Stimulated activated CD4-positive, alpha-beta T cell treated with anti-CD3 and anti-CD28 coated beads, TNF-alpha, amount 100 ng/mL, for 24 hours (primary cell): ENCODE data around the gene PFKFB2.
"Not testable (repeated sequence)": the region's sequence is repeated elsewhere in the genome, so short reads cannot be mapped to it uniquely, and the experiment has no call there.

Experiments used
- DNase-seq, 3 experiments: peaks; one replicate each; pipeline ENCODE4 v3.0.0-alpha.2; 2020; ENCODE audit warnings: low read depth in 3 of 3

PFKFB2 gene

GRCh38 chr1:207039380-207040180, 13.5 kb upstream of the PFKFB2 start:
- DNase-seq, result no peak

- DNase-seq, result no peak
Measured at GRCh38 chr1:207040181-207040533, 12.9 kb upstream of the PFKFB2 start.

- not testable (repeated sequence) for DNase-seq
Measured at GRCh38 chr1:207041397-207041796, 11.7 kb upstream of the PFKFB2 start.

GRCh38 chr1:207045453-207045852, 7.6 kb upstream of the PFKFB2 start:
- no peak for DNase-seq

GRCh38 chr1:207047505-207047904, 5.6 kb upstream of the PFKFB2 start:
- DNase-seq, result no peak

GRCh38 chr1:207048041-207048440, 5.0 kb upstream of the PFKFB2 start:
- no peak for DNase-seq

GRCh38 chr1:207049054-207049453, 4.0 kb upstream of the PFKFB2 start:
- no peak for DNase-seq

- DNase-seq, result no peak
Measured at GRCh38 chr1:207049514-207049913, 3.6 kb upstream of the PFKFB2 start.

- peak; percentile 16 to 27 (median 26) for DNase-seq
Measured at GRCh38 chr1:207049974-207050391, 3.1 kb upstream of the PFKFB2 start.

- peak; percentile 77 to 90 (median 82) for DNase-seq
Measured at GRCh38 chr1:207050480-207051190, 2.4 kb upstream of the PFKFB2 start.

GRCh38 chr1:207051191-207051943, 1.7 kb upstream of the PFKFB2 start, which contains the start of gene YOD1:
YOD1 (minus strand) TSS chr1:207051208; CDS start chr1:207051030, 178 bp downstream.
- no peak for DNase-seq

- no peak for DNase-seq
Measured at GRCh38 chr1:207054491-207054890, 1.4 kb downstream of the PFKFB2 start.

GRCh38 chr1:207055386-207056001, 2.4 kb downstream of the PFKFB2 start:
- DNase-seq, result no peak

- DNase-seq, result no peak
Measured at GRCh38 chr1:207056673-207057072, 3.6 kb downstream of the PFKFB2 start.

GRCh38 chr1:207058252-207058651, 5.2 kb downstream of the PFKFB2 start:
- no peak for DNase-seq

- DNase-seq, result no peak
Measured at GRCh38 chr1:207058878-207059867, 6.1 kb downstream of the PFKFB2 start.

- DNase-seq, result no peak
Measured at GRCh38 chr1:207059881-207060280, 6.8 kb downstream of the PFKFB2 start.

- DNase-seq, result no peak
Measured at GRCh38 chr1:207060596-207060995, 7.5 kb downstream of the PFKFB2 start.

GRCh38 chr1:207062058-207062457, 9.0 kb downstream of the PFKFB2 start:
- DNase-seq, result no peak

GRCh38 chr1:207063014-207063413, 9.9 kb downstream of the PFKFB2 start:
- no peak for DNase-seq

- DNase-seq, result no peak
Measured at GRCh38 chr1:207064561-207064960, 11.5 kb downstream of the PFKFB2 start.
